ENCODE measurements around the gene PTH.

GRCh38 chr11:13462901-13463778 lies 32.7 kb downstream of the PTH start, which contains the start of gene BTBD10:
- TF ChIP-seq CTCF (IDR thresholded peaks at IDR 0.05): no peak
- peak in 1 of 2 donors; percentile 15 for TF ChIP-seq POLR2A (IDR thresholded peaks at IDR 0.05)

Data from lower leg skin (tissue), 3 donors.